GM18870 (cell line): ENCODE results near the gene SIAH3.

ENCODE experiments used
- ATAC-seq: cut with Tn5 transposase; IDR thresholded peaks from one replicate; pipeline ENCODE4 v1.9.1; 2021; ENCODE audit warnings: moderate library complexity; ENCODE audit not compliant: unreplicated experiment

SIAH3 gene

GRCh38 chr13:45825387-45825650 lies 26.2 kb downstream of the SIAH3 start:
- ATAC-seq: no peak

- no peak for ATAC-seq
These were observed 28.0 kb downstream of the SIAH3 start for GRCh38 chr13:45823583-45823982.

GRCh38 chr13:45821811-45822210 lies 29.7 kb downstream of the SIAH3 start:
- ATAC-seq: no peak

- no peak for ATAC-seq
These were observed 31.3 kb downstream of the SIAH3 start for GRCh38 chr13:45820106-45820838.

GRCh38 chr13:45817833-45818232 lies 33.7 kb downstream of the SIAH3 start:
- ATAC-seq: no peak

GRCh38 chr13:45816427-45816826 lies 35.1 kb downstream of the SIAH3 start:
- ATAC-seq: no peak

GRCh38 chr13:45812695-45813372 lies 38.7 kb downstream of the SIAH3 start:
- no peak for ATAC-seq

GRCh38 chr13:45811891-45812694 lies 39.5 kb downstream of the SIAH3 start:
- no peak for ATAC-seq

- ATAC-seq: no peak
These were observed 41.7 kb downstream of the SIAH3 start for GRCh38 chr13:45809801-45810394.

GRCh38 chr13:45808925-45809324 lies 42.6 kb downstream of the SIAH3 start:
- no peak for ATAC-seq

GRCh38 chr13:45807520-45808099 lies 43.9 kb downstream of the SIAH3 start:
- ATAC-seq: no peak

- no peak for ATAC-seq
These were observed 51.1 kb downstream of the SIAH3 start for GRCh38 chr13:45800485-45800884.

GRCh38 chr13:45799451-45799850 lies 52.1 kb downstream of the SIAH3 start:
- ATAC-seq: no peak

- no peak for ATAC-seq
These were observed 52.7 kb downstream of the SIAH3 start for GRCh38 chr13:45798851-45799250.

GRCh38 chr13:45796426-45797235 lies 54.9 kb downstream of the SIAH3 start:
- no peak for ATAC-seq

- ATAC-seq: no peak
These were observed 58.7 kb downstream of the SIAH3 start for GRCh38 chr13:45792827-45793303.

- ATAC-seq: no peak
These were observed 63.5 kb downstream of the SIAH3 start for GRCh38 chr13:45788011-45788410.

GRCh38 chr13:45787346-45787745 lies 64.2 kb downstream of the SIAH3 start:
- no peak for ATAC-seq

GRCh38 chr13:45786293-45786920 lies 65.1 kb downstream of the SIAH3 start:
- ATAC-seq: no peak
